Skin of body (tissue), 2 donors: ENCODE results near the gene WNT7B. TPM values are rescaled to one million over a fixed set of nuclear protein-coding genes. Genes with fewer than 3 reads are reported as not detected.

Experiments used
- DNase-seq: peaks from one replicate; lab custom pipeline; 2025; lab: John Stamatoyannopoulos, UW
- total RNA-seq: library from RNA; depleted of rRNA; stranded (reverse); fragments of >200 nt; gene quantifications from one replicate; pipeline ENCODE4 v1.2.3, GENCODE V29; 2014

The WNT7B gene
- 4.3 TPM for total RNA-seq

DNA sequence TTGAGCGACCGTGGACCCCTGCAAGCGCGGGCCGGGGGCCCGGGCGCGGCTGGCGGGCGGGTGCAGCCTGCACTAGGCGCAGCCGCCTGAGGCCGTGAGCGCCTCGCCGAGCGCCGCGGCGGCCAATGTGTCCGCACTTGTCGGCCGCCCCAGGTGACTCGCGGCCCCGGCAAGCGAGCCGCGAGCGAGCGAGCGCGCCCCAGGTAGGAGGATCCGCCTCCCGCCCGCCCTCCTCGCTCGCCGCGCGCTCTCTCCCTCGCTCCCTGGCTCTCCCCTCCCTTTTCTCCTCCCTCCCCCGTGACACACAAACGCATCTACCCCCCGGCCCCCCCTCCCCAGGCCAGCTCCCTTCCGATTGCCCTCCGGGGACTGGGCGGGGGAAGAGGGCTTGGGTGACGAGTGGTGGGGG lies at the start of gene WNT7B:
Gene WNT7B (minus strand): TSS at position 160 of the 409 bp plus-strand sequence. CDS start 408 bp downstream, outside the sequence.
- DNase-seq = no peak

DNA sequence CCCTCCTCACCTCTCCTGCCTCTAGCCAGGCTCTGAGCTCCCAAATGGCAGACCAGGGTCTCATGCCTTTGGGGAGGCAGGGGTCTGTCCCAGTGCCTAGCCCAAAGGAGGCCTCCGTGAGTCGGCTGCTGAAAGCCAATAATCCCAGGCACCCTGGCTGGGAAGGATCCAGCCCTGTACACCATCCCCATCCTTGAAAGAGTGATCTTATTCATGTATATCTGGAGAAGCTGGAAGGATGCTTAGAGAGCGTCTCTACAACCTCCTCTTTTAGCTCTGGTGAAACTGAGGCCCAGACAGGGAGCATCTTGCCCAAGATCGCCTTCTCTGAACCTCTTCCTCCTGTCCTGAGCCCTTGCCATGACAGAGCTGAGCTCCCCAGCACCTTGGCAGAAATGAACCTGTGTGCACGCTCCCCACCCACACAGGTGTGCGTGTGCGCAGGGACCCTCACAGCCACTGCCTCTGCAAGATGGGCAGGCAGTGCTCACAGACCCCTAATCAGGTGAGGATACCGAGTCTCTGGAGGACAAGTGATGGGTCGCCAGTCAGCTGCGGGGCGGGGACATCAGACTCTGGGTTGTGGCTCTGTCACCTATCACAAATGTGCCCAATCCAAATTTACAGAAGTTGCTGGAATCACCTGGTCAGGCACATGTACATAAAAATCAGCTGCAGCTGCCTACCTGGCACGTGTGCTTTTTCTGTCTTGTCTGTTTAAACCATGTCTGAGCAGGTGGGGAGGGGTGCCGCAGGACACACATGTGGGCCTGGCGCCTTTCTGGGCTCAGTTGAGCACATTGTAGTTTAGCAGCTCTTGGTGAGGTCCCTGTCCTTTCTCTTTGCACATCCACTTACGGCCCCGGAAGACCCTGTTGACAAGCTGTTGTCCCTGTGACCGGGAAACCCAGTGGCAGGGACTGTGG lies 49.3 kb upstream of the WNT7B start:
- no peak for DNase-seq

GRCh38 chr22:46025225-46025972 lies 48.4 kb upstream of the WNT7B start:
- DNase-seq = no peak

DNA sequence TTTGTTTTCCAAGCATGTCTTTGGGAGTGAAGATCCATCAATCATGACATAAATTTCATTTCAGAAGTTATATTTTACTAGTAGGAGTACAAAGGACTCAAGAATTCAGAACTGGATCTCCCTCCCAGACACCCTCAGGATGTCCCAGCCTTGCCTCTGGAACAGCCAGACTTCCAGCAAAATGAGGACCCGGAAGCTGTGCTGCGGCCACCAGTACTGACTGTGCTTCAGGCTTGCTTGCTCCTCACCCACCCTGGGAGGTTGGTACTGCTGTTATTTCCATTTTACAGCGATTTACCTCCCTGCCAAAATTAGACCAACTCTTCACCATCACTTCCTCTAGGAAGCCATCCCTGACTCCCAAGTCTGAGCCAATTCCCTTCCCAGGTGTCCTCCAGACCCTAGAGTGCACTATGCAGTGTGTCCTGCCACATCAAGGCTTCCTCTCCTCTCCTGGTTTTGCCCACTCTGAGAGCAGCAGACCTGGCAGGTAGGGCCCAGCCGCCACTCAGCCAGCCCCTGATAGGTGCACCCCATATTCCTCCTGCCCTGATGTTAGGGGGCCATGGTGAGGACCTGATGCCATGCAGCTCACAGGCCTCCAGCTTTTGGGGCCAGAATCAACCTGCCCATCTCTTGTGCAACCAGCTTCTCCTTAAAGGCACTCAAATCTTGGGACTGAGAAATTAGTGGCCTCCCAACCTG lies 47.3 kb upstream of the WNT7B start:
- DNase-seq = no peak

- peak; percentile 66 for DNase-seq
Measured at GRCh38 chr22:46023558-46023981, 46.6 kb upstream of the WNT7B start.

DNA sequence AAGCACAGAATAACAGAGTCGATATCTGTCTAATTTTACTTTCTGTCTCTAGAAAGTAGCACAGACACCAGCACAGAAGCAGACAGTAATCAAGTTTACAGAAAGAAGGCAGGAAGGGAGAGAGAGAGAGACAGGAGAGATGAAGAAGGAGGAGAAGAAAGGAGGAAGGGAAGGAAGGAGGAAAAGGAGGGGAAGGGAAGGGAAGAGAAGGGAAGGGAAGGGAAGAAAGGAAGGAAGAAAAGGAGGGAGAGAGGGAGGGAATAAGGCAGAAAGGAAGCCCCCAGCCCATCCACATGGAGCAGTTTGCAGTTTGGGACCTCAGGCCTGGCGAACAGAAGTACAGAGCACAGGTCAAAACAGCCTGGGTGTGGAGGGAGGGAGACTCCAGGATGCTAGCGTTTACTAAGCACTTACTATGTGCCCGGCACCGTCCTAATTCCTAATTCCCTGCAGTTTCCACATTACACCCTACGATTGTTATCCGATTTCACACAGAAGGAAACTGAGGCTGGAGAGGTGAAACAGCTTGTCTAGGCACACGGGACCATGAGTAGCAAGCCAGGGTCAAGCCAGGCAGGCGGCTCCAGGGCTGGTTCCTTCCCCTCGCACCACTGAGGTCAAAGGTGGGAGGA lies 46.0 kb upstream of the WNT7B start:
- no peak for DNase-seq

GRCh38 chr22:46021577-46021976 lies 44.6 kb upstream of the WNT7B start:
- DNase-seq = no peak

- no peak for DNase-seq
Measured at GRCh38 chr22:46019351-46019750, 42.4 kb upstream of the WNT7B start.

GRCh38 chr22:46018859-46019258 lies 41.9 kb upstream of the WNT7B start:
- DNase-seq = no peak

DNA sequence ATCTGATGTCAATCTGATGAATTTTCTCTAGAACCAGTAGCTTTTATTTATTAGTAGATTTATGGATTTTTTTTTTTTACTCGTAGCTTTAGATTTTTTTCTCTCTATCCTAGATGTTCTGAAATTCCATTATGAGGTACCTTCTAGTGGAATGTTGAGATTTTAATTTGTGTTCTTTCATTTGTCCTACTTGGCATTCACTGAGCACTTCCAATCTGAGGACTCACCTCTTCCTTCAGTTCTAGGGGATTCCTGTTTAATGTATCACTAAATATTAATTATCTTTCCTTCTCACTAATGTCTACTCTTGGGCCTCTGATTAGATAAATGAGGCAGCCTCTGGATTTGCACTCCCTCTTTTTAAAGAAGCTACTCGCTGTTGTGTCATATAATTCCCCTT lies 40.2 kb upstream of the WNT7B start:
- DNase-seq = no peak

DNA sequence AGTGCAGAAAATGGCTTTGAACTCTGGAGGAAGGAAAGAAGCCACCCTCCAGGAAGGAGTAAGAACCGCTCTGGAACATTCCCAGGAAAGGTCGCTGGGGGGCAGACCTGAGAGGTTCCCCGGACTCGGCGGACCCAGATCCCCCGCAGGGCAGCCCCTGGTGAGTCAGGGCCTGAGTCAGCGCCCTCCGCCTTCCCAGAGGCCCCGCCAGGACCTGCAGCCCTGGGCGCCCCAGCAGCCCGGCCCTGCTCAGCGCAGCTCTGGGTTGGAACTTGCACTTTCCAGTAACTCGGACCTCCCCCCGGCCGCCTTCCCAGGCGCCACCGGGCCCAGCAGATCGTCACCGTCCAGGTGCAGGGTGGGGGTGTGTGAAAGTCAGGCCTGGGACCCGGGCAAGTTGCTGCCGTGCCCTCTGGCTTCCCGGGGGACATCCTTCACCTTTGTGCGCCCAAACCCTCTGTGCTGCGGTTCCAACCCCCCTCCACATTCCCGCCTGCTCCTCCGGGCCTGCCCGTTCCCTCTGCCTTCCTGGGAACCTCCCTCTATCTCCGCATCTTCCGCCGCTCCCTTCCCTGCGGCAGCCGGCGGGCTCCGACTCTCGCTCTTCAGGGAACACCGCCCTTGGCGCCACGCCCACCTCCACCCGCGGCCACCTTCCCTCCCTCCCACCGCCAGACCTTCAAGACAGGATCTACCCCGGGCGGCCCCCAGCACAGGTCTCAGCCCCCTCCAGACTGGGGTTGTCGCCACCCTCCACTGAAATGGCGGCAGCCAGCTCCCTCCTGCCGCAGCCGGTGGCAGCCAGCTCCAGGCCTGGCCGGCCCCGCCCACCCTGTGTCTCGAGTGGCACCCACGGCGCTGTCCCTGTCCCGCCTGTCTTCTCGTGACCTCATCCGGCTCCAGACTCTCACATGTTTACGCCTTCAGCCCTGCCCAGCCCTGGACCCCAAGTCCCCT lies 36.8 kb upstream of the WNT7B start:
- peak; percentile 85 for DNase-seq

- no peak for DNase-seq
Measured at GRCh38 chr22:46012881-46013281, 35.9 kb upstream of the WNT7B start.

GRCh38 chr22:46012182-46012880 lies 35.4 kb upstream of the WNT7B start:
- DNase-seq = no peak

- no peak for DNase-seq
Measured at GRCh38 chr22:46011627-46012181, 34.7 kb upstream of the WNT7B start.

- no peak for DNase-seq
Measured at GRCh38 chr22:46010951-46011626, 34.1 kb upstream of the WNT7B start.

DNA sequence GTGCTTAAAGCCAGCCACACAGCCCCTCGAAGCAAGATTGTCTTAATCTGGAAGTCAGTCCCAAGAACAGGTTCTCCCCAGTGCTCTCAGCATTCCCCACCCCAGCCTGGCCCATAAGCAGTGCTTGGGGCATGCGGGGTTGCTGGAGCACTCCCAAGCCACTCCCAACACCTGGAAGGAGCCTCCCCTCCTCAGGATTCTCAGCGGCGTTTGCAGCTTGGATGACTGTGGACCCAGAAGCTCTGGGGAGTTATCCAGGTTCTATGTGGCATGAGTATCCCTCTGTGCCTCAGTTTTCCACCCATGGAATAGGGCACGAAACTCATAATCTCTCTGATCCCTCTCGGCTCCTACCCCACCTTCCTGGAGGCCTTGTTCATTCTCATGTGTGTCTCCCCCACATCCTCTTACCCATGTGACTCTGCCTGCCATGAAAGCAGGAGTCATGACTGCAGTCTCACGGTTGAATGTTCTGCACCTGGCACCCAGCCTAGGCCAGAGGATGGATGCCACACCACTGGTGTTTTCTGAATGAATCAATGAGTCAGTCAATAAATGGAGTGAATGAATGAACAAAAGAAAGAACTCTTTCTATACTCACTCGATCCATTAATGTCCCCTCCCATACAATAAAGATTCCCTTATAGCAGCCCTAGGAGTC lies 33.4 kb upstream of the WNT7B start:
- DNase-seq = no peak

GRCh38 chr22:46009730-46010129 lies 32.8 kb upstream of the WNT7B start:
- DNase-seq = no peak
